Measurements from ENCODE around the gene SLC11A2. TPM values are rescaled to one million over a fixed set of nuclear protein-coding genes. Genes with fewer than 3 reads are reported as not detected.

The SLC11A2 gene
- total and polyA plus RNA-seq, 2 experiments from 2014 or later, result 30.5 to 41.3 TPM

DNA sequence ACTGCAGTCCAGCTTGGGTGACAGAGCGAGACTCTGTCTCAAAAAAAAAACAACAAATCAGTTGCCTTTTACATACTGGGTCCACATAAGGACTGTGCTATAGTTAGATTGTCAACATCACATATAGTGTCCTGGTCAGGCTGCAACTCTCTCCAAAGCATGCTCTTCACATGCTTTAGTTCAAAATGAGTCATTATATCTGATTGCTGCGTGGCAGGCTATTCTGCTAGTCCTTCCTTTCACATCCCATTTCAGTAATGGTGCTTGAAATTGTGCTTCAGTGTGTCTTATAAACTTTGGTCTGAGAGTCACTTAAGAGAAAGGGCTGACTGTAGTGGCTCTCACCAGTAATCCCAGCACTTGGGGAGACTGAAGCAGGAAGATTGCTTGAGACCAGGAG, 28.9 kb upstream of the SLC11A2 start:
- Histone ChIP-seq H3K4me3 (no peak overlapping the region), H3K27me3 (no peaks in the 10 kb centered on the region), H3K9me3 (ENCODE audit: low read depth) (no peaks in the 10 kb centered on the region), H3K4me1 (ENCODE audit: low read depth) (no peaks in the 10 kb centered on the region), H3K27ac (no peak overlapping the region), H3K36me3 (peaks cover 38% of the 10 kb centered on the region)
- no peak for DNase-seq (ENCODE audit: low read depth in 1 of 2, low spot score in 1 of 2)
- TF ChIP-seq CTCF (IDR thresholded peaks at IDR 0.05; ENCODE audit: low read depth, low read length), result no peak

DNA sequence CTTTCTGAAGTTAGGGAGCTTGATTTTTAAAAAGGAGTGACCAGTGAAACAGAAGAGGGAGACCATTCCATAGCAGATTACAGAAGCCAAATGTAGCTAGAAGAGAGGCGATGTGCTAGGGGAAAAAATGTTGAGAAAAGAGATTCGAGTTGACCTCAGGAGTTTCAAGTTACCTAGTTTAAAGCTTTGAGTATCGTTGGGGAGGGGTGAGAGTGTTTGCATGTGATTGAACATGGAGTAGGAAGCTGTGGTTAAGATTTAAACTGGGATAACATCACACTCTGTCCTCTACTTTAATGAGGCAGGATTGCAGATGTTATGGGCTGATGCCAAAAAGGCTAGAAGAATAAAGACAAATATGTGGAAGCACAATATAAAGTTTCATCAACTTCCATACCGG, 25.6 kb upstream of the SLC11A2 start:
- Histone ChIP-seq H3K4me1 (ENCODE audit: low read depth) (peaks cover 7% of the 10 kb centered on the region), H3K9me3 (ENCODE audit: low read depth) (no peaks in the 10 kb centered on the region), H3K4me3 (no peak overlapping the region), H3K36me3 (peaks cover 15% of the 10 kb centered on the region), H3K27me3 (no peaks in the 10 kb centered on the region), H3K27ac (no peak overlapping the region)
- no peak for DNase-seq (ENCODE audit: low read depth in 1 of 2, low spot score in 1 of 2)
- TF ChIP-seq CTCF (IDR thresholded peaks at IDR 0.05; ENCODE audit: low read depth, low read length), result no peak

DNA sequence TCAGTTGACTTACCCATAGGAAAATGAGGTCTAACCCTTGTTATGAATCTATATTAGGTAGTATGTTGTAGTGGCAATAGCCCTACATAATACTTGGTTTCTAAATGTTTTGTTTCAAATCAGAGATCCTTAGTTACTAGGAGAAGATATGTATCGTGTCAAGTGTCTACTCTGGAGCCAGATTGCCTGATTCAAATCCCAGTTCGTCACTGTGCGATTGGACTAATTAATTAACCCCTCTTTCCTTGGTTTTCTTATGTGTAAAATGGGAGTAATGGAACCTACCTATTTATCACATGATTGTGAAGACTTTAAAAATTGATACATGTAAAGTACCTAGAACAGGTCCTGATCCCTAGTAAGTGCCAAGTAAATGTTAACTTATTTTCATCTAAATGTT, 23.3 kb upstream of the SLC11A2 start:
- Histone ChIP-seq H3K9me3 (ENCODE audit: low read depth) (no peaks in the 10 kb centered on the region), H3K36me3 (peaks cover 6% of the 10 kb centered on the region), H3K27me3 (no peaks in the 10 kb centered on the region), H3K4me1 (ENCODE audit: low read depth) (peaks cover 7% of the 10 kb centered on the region), H3K4me3 (peak overlapping the region; percentile 66), H3K27ac (no peak overlapping the region)
- no peak for DNase-seq (ENCODE audit: low read depth in 1 of 2, low spot score in 1 of 2)
- TF ChIP-seq CTCF (IDR thresholded peaks at IDR 0.05; ENCODE audit: low read depth, low read length), result no peak

GRCh38 chr12:51048661-51049251, 22.6 kb upstream of the SLC11A2 start:
- Histone ChIP-seq H3K27me3 (no peaks in the 10 kb centered on the region), H3K4me1 (ENCODE audit: low read depth) (peaks cover 7% of the 10 kb centered on the region), H3K27ac (peak overlapping the region; percentile 88), H3K36me3 (no peaks in the 10 kb centered on the region), H3K9me3 (ENCODE audit: low read depth) (no peaks in the 10 kb centered on the region), H3K4me3 (peak overlapping the region; percentile 66)
- DNase-seq (ENCODE audit: low read depth in 1 of 2, low spot score in 1 of 2), result peak in 1 of 2 donors; percentile 13
- no peak for TF ChIP-seq CTCF (IDR thresholded peaks at IDR 0.05; ENCODE audit: low read depth, low read length)

GRCh38 chr12:51047655-51048540, 21.7 kb upstream of the SLC11A2 start, which contains the start of gene LETMD1:
Gene LETMD1, plus strand, starts transcription at chr12:51048327. Its CDS starts 30 bp downstream, at chr12:51048357.
- H3K9me3 ChIP-seq (ENCODE audit: low read depth), result no peaks in the 10 kb centered on the region
- peak; percentile 98 to 99 for DNase-seq (ENCODE audit: low read depth in 1 of 2, low spot score in 1 of 2)
- peak within 1 kb of the TSS; percentile 66 for H3K4me3 ChIP-seq
- TF ChIP-seq CTCF (IDR thresholded peaks at IDR 0.05; ENCODE audit: low read depth, low read length), result peak; percentile 96
- peak within 1 kb of the TSS; percentile 88 for H3K27ac ChIP-seq
- H3K27me3 ChIP-seq, result no peaks in the 10 kb centered on the region
- no peaks in the 10 kb centered on the region for H3K36me3 ChIP-seq
- H3K4me1 ChIP-seq (ENCODE audit: low read depth), result peaks cover 7% of the 10 kb centered on the region

All from cardiac muscle cell (in vitro differentiated cells and primary cell).